HepG2 (cell line): Measurements from ENCODE around the gene RBP4. TPM values are rescaled to one million over a fixed set of nuclear protein-coding genes. Genes with fewer than 3 reads are reported as not detected.

ENCODE experiments used
- GMEB2 ChIP-seq: IDR thresholded peaks from 2 replicates; pipeline ENCODE4 v1.6.1; 2016; ENCODE audit warnings: missing biosample characterization, missing genetic modification reagents, low read depth
- HDAC6 ChIP-seq: fragments of 200-600 bp; sonication (generic); IDR thresholded peaks from 2 replicates; pipeline ENCODE4 v1.7.0; 2017; ENCODE audit warnings: mild to moderate bottlenecking, antibody characterized with exemption, low read length, low read depth
- MATR3 ChIP-seq: sonication (generic); formaldehyde crosslinking; IDR thresholded peaks from 2 replicates; pipeline ENCODE4 v1.4.0; 2020; ENCODE audit warnings: missing genetic modification reagents
- MXD3 ChIP-seq: IDR thresholded peaks from 2 replicates; pipeline ENCODE4 v1.6.1; 2016; ENCODE audit warnings: mild to moderate bottlenecking, missing biosample characterization, missing genetic modification reagents
- NFYC ChIP-seq: IDR thresholded peaks from 2 replicates; pipeline ENCODE4 v1.6.1; 2016; ENCODE audit warnings: missing genetic modification reagents, missing compliant biosample characterization
- NR0B2 ChIP-seq: sonication (generic); formaldehyde crosslinking; IDR thresholded peaks from 2 replicates; pipeline ENCODE4 v1.4.0; 2020; ENCODE audit warnings: mild to moderate bottlenecking, missing genetic modification reagents
- ZBTB46 ChIP-seq: sonication (generic); formaldehyde crosslinking; IDR thresholded peaks from 2 replicates; pipeline ENCODE4 v1.4.0; 2020; ENCODE audit warnings: mild to moderate bottlenecking, missing genetic modification reagents, borderline replicate concordance
- ZFP1 ChIP-seq: IDR thresholded peaks from 2 replicates; pipeline ENCODE4 v1.6.1; 2016
- ZNF318 ChIP-seq: sonication (generic); formaldehyde crosslinking; IDR thresholded peaks from 2 replicates; pipeline ENCODE4 v1.4.0; 2020; ENCODE audit warnings: mild to moderate bottlenecking, missing genetic modification reagents
- ZNF557 ChIP-seq: sonication (generic); formaldehyde crosslinking; IDR thresholded peaks from 2 replicates; pipeline ENCODE4 v1.4.0; 2020; ENCODE audit warnings: missing genetic modification reagents
- polyA plus RNA-seq, 8 experiments: library from polyadenylated mRNA; depleted of rRNA in 3 of 8; stranded (reverse) in 7 of 8; unstranded in 1 of 8; fragments of >200 nt; fragmentation: Illumina TruSeq in 4 of 8; extraction: Trizol in 4 of 8; gene quantifications; 2 replicates each; pipeline versions ENCODE4 v1.2.1 to v1.2.3, GENCODE V29; 2011 to 2016; ENCODE audit warnings: low read depth in 4 of 8, missing spikeins in 1 of 8, mixed read lengths in 1 of 8; ENCODE audit not compliant: insufficient read depth in 1 of 8
- total RNA-seq, 5 experiments: library from RNA; depleted of rRNA; stranded (reverse); fragments of >200 nt; fragmentation: Illumina TruSeq; extraction: Trizol; gene quantifications; 2 replicates each; pipeline ENCODE4 v1.2.3, GENCODE V29; 2016; ENCODE audit warnings: low read depth in 1 of 5

The RBP4 gene
- total and polyA plus RNA-seq, 2 of the 13 experiments (the other 11 are each of a cell fraction or from before 2014, with no cell fraction given): 642 to 931 TPM

- TF ChIP-seq GMEB2 (CRISPR knock-in tag) (no peak), NR0B2 (CRISPR knock-in tag) (peak; percentile 74), MXD3 (CRISPR knock-in tag) (peak; percentile 66; the same call in 1 of the 2 replicates), MATR3 (CRISPR knock-in tag) (no peak), ZFP1 (no peak; the same call in 1 of the 2 replicates), HDAC6 (no peak), ZNF318 (CRISPR knock-in tag) (no peak), ZNF557 (CRISPR knock-in tag) (peak; percentile 59; the same call in 1 of the 2 replicates), NFYC (CRISPR knock-in tag) (no peak), ZBTB46 (CRISPR knock-in tag) (no peak)
These were observed at the start of gene RBP4 (continued) for GRCh38 chr10:93601146-93601773.
